GM18867 (cell line): ENCODE data around the gene POLR2J2.
"Not testable (repeated sequence)": the region's sequence is repeated elsewhere in the genome, so short reads cannot be mapped to it uniquely, and the experiment has no call there.

ENCODE experiments used
- ATAC-seq: cut with Tn5 transposase; IDR thresholded peaks from one replicate; pipeline ENCODE4 v1.9.1; 2021; ENCODE audit warnings: mild to moderate bottlenecking, moderate library complexity; ENCODE audit not compliant: unreplicated experiment

Gene POLR2J2

DNA sequence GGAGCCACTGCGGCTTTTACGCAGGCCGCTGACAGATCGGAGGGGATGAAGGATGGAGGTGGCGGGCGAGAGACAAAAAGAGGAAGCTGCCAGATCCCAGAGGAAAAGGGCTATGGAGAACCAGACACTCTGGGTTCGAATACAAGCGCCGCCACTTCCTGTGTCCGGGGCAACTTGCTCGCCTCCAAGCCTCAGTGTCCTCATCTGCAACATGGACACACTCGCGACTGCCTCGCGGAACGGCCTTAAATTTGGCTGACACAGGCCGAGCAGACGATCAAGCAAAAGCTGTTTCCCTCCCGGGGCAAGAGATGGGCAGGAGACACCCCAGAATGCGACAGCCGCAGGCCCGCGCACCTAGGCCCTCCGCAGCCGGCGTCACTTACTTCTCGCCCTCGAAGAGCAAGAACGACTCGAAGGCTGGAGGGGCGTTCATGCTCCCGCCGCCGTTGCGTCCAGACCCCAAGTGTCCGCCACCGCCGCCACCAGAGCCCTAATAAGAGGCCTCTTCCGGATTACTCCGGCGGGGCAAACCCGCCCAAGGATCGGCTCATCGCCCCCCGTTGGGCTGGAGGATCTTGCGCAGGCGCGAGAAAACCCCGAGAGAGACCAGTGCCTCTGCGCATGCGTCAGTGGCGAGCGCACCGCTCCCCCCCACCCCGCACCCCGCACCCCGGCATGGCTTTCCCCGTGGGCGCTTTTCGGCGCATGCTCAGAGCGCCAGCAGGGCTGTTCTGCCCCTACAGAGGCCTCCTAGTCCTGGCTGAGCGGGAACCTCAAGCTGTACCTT lies at the start of gene POLR2J2:
Gene POLR2J2 (minus strand): TSS at position 498 of the 790 bp plus-strand sequence. CDS start 62 bp downstream, at position 436.
- ATAC-seq = peak; percentile 75

GRCh38 chr7:102718491-102718890 lies 47.0 kb upstream of the POLR2J2 start:
- not testable (repeated sequence) for ATAC-seq

DNA sequence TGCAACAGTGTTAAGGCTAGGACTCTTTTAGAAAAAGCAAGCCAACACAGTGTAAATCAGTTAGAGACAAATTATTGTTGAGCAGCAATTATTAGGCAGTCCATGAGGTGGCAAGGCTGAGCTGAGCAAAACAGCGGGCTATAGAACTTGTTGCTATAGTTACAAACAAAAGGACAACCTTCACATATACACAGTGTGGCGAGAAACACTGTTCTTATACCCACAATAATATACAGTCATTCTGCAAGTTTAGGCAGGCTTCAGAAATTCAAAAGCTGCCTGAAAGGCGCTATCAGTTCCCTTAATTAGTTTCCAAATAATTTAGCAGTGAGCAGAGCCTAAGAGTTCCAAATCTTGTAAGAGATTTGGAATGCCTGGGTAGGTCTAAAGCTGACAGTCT lies 44.3 kb upstream of the POLR2J2 start:
- ATAC-seq = peak; percentile 66

- ATAC-seq = not testable (repeated sequence)
Observed at GRCh38 chr7:102714774-102715522, 43.5 kb upstream of the POLR2J2 start.

DNA sequence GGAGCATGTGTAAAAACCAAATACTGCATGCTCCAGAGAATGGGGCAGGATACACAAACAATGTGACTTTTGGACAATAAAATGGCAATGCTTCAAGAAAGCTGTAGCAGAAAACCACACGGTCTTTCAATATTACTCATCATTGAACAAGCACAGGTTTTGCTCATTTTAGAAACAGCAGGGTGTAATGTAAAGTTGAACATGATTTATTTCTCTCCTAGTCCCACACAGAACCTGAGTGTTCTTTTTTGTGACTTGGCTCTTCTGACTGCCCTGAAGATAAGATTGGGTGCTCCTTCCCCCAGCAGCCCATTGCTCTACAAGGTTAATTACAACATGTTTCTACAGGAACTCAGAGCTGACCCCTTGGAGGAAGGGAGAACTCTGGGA lies 42.2 kb upstream of the POLR2J2 start:
- ATAC-seq = peak; percentile 75

DNA sequence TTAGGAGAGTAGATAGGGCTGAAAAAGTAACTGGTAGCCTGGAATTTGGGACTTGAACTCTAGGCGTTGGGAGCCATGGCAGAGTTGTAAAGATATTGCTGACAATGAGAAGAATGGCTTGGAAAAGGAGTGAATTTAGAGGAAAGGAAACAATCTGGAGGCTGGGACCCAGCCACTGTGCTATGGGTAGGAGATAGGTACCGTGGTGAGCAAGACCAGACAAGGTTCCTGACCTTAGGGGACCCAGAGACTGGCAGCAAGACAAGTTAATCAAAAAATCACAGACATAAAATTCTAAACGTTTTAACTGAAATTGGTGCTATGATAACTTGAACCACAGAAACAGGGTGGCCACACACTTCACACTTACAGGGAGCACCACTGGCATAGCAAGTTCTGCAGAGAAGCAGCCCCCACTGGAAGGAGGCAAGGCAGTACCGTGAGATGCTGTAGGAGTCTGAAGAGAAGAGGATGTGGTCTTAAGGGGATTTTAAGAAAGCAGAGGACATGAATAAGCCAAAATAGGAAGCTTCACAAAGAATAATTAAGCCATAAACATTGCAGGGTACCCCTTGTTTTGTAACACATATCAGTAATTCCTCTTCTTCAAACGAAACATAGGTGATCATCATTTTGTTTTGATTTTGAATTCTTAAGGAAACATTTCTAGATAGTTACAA lies 41.7 kb upstream of the POLR2J2 start:
- peak; percentile 61 for ATAC-seq

DNA sequence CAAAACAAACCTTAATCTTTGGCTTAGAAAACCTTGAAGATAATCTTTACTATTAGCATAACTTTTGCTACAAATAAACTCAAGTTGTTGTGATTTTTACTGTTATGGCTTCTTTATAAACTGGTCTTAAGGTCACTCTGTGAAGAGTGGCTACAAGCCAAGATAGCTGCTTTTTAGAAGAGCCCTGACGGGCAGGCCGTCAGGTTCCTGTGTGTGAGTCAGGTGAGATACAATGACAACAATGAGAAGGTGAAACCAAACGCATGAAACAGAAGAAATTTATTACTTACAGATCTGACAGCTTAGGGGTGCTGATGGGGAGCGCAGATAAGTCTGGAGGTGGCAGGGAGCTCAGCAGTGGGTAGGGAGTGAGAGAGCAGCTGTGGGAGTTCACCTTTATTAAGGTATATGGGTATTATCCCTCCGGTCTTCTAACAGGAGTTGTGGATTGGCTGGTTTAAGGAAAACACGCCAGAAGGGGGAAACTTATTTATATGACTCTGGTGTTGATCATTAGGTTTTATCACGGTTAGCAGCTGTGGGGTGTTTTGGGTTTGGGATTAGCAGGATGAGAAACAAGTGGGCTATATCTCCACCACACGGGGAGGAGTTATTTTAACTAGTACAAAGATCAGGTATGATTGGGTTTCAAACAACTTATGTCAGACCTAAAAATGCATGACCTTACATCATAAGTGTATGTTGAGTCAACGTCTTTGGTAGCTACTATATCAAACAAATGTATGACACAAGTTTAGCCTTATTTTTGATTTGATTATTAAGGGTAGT lies 27.7 kb upstream of the POLR2J2 start:
- not testable (repeated sequence) for ATAC-seq

DNA sequence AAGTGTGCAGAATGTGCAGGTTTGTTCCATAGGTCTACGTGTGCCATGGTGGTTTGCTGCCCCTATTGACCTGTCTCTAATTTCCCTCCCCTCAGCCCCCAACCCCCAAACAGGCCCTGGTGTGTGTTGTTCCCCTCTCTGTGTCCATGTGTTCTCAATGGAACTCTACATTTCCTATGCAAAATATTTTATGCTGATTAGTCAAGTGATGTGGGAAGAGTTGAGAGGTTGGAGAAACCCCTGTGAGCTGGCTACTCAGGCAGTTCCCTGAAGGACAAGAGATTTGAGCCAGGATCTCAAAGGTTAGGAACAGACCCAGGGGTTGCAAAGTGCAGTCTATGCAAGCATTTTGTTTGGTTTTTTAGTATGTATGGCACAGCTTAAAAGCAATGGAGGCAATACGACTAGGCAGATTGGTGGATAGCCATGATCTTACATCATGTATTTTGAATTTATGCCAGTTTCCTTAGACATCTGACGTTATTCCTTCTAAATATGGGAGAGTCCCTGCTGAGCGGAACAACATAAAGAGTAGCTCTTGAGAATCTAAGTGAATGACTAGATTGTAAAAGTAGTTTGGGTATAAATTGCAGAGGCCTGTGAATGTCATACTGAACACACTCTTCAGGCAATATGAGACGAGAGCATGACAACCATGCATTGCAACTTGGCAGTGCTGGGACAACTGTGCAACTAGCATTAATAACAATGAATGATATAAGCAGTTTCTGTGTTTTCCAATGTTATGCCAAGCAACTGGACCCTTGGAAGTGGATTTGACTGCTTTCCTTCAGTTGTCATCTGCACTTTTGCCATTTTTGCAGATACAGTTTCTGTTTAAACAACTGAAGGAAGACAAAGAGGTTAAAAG lies 26.4 kb upstream of the POLR2J2 start:
- not testable (repeated sequence) for ATAC-seq

GRCh38 chr7:102696009-102696408 lies 24.5 kb upstream of the POLR2J2 start:
- not testable (repeated sequence) for ATAC-seq

- ATAC-seq = peak; percentile 74
Observed at GRCh38 chr7:102695033-102695552, 23.6 kb upstream of the POLR2J2 start.

DNA sequence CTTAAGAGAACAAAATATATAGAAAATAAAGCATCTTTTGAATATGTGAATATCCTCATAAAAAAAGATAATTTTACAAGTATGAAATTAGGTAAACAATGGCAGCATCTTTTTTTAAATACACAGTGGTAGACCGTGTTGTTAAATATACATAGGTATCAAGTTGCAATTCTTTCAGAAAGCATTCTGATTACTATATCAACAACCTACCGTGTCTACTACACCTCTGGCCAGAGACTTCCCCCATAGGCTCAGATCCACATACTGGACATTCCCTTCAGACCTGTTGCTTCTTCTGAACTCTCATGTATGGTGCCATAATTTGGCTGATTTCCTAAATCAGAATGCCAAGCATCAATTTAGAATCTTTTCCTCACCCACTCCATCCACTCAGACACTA lies 22.5 kb upstream of the POLR2J2 start:
- ATAC-seq = not testable (repeated sequence)

DNA sequence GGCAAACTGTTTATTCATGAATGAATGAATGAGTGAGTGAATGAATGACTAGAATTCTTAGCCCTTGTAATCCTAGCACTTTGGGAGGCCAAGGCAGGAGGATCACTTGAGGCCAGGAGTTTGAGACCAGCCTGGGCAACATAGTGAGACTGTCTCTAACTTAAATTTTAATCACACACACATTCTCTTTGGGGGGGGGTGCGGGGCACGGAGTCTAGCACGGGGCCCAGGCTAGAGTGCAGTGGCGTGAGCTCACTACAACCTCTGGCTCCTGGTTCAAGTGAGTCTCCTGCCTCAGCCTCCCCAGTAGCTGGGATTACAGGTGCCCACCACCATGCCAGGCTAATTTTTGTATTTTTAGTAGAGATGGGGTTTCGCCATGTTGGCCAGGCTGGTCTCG lies 19.1 kb upstream of the POLR2J2 start:
- ATAC-seq = not testable (repeated sequence)

GRCh38 chr7:102689436-102690282 lies 18.2 kb upstream of the POLR2J2 start:
- ATAC-seq = peak; percentile 65

DNA sequence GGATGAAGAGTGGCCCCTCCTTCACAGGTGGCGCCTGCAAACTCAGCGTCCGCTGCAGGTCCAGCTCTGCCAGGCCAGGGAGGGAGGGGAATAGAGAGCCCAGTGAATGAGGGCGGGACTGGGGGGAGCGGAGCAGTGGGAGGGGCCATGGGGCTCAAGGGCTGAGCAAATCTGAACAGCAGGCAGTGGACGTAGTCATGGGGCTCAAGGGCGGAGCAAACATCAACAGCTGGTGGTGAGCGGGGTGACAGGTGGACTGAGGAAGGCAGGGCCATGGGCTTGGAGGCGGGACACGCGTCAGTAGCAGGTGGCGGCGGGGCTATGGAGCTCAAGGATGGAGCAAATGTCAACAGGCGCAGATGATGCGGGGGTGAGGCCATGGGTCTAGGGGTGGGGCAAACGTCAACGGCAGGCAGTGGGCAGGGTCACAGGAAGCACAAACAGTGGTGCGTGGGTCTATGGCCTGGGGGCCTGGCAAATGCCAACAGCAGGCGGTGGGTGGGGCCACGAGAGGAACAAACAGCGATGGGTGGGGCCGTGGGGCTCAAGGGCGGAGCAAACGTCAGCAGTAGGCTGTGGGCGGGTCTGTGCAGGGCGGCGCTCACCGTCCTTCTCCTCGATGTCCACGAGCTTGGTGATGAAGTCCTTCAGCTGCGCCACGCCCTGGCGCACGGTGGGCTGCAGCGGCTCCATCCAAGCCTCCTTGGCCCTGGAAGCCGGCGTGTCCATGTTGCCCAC lies 17.0 kb upstream of the POLR2J2 start:
- ATAC-seq = peak; percentile 76

DNA sequence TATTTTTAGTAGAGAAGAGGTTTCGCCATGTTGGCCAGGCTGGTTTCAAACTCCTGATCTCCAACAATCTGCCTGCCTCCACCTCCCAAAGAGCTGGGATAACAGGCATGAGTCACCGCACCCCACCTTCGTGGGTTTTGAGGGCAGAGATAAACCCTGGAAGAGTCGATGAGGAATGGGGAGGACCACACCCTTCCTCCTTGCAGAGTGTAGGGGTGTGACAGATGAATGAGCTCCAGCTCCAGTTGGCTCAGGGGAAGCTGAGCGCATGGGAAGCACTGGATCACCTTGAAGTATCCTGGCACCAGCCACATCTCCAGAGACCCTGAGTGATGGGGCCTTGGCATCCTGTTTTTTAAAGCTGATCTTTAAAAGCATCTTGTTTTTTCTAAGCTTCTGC lies 11.1 kb upstream of the POLR2J2 start:
- ATAC-seq = not testable (repeated sequence)

DNA sequence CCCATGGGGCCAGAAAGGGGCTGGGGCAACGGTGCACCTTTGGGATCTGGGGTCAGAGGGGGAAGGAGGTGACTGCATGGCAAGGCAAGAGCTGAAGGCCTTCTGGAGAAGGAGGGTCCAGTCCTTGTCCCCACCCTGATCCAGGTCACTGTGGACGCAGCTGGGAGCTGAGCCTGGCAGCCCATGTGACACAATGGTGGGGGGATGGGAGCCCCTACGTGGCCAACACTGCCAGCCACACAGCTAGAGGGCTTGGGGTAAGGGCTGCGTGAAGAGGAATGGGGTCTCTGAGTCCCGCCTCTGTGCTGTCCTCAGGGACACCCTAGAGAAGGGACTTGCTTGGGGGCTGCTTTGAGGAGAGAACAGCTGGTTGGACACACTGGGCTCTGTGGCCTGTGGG lies 9.3 kb upstream of the POLR2J2 start:
- ATAC-seq = not testable (repeated sequence)

GRCh38 chr7:102675545-102675944 lies 4.1 kb upstream of the POLR2J2 start:
- ATAC-seq = not testable (repeated sequence)
